GM06990 (cell line): ENCODE results near the gene POMP.

Experiments
- DNase-seq: peaks from one replicate; pipeline ENCODE4 v3.0.0-alpha.2; 2011; ENCODE audit not compliant: insufficient read length; ENCODE audit errors: extremely low read depth
- H3K27me3 ChIP-seq: replicated peaks from 2 replicates; pipeline ENCODE4 v1.6.0; 2011; ENCODE audit warnings: low read length; ENCODE audit not compliant: control insufficient read depth, insufficient read depth
- H3K36me3 ChIP-seq: 2 replicates; pipeline ENCODE4 v1.5.1; 2011; ENCODE audit warnings: low read length; ENCODE audit not compliant: control insufficient read depth, insufficient read depth
- H3K4me3 ChIP-seq: replicated peaks from 2 replicates; pipeline ENCODE4 v1.5.1; 2011; ENCODE audit warnings: low read depth, mild to moderate bottlenecking, control low read depth, low read length
- CTCF ChIP-seq: IDR thresholded peaks from 2 replicates; pipeline ENCODE4 v1.5.1; 2011; ENCODE audit warnings: low read length, control low read depth, mild to moderate bottlenecking, inconsistent platforms; ENCODE audit not compliant: insufficient read depth, poor library complexity, severe bottlenecking

Gene POMP

GRCh38 chr13:28630869-28631268 is 28.1 kb upstream of the POMP start:
- Histone ChIP-seq H3K4me3 (no peak overlapping the region), H3K36me3 (no peaks in the 10 kb centered on the region), H3K27me3 (no peaks in the 10 kb centered on the region)
- no peak for TF ChIP-seq CTCF
- no peak for DNase-seq

GRCh38 chr13:28631801-28632200 is 27.1 kb upstream of the POMP start:
- TF ChIP-seq CTCF: no peak
- Histone ChIP-seq H3K27me3 (no peaks in the 10 kb centered on the region), H3K4me3 (no peak overlapping the region), H3K36me3 (no peaks in the 10 kb centered on the region)
- DNase-seq: no peak

GRCh38 chr13:28636069-28636468 is 22.9 kb upstream of the POMP start:
- no peak for TF ChIP-seq CTCF
- no peak for DNase-seq
- Histone ChIP-seq H3K36me3 (no peaks in the 10 kb centered on the region), H3K4me3 (no peak overlapping the region), H3K27me3 (no peaks in the 10 kb centered on the region)

- peak; percentile 84 for TF ChIP-seq CTCF
- peak; percentile 56 for DNase-seq
- no peaks in the 10 kb centered on the region for H3K36me3 ChIP-seq
- no peak overlapping the region for H3K4me3 ChIP-seq
- H3K27me3 ChIP-seq: no peaks in the 10 kb centered on the region
These were observed 22.1 kb upstream of the POMP start for GRCh38 chr13:28636677-28637317.

GRCh38 chr13:28637714-28638355 is 21.1 kb upstream of the POMP start:
- TF ChIP-seq CTCF: no peak
- DNase-seq: peak; percentile 39
- H3K4me3 ChIP-seq: no peak overlapping the region
- H3K36me3 ChIP-seq: no peaks in the 10 kb centered on the region
- no peaks in the 10 kb centered on the region for H3K27me3 ChIP-seq
